ENCODE data around the gene UQCRQ.

GRCh38 chr5:132873119-132873929, 6.9 kb downstream of the UQCRQ start, which contains the start of gene LEAP2:
- TF ChIP-seq POLR2A (IDR thresholded peaks at IDR 0.05), result no peak
- no peak for TF ChIP-seq CTCF (IDR thresholded peaks at IDR 0.05)

Measured in testis (tissue), 2 donors.